Liver (tissue), 9 donors: Measurements from ENCODE around the gene NLRC5. TPM values are rescaled to one million over a fixed set of nuclear protein-coding genes. Genes with fewer than 3 reads are reported as not detected.

ENCODE experiments used
- DNase-seq: peaks from one replicate; pipeline ENCODE4 v3.0.0-alpha.2; 2017; ENCODE audit warnings: low spot score
- H3K27ac ChIP-seq, 2 donors: one replicate each; pipeline ENCODE4 v1.7.0; 2013; ENCODE audit warnings: inconsistent platforms in 2 of 2, low read length in 2 of 2, control low read depth in 1 of 2, low read depth in 1 of 2, mild to moderate bottlenecking in 1 of 2
- H3K27me3 ChIP-seq, 4 donors: one replicate each; pipeline versions ENCODE4 v1.6.1 to v1.7.0; 2013; ENCODE audit warnings: low read length in 3 of 4, inconsistent platforms in 1 of 4, mild to moderate bottlenecking in 1 of 4, moderate library complexity in 1 of 4; ENCODE audit not compliant: control insufficient read depth in 4 of 4, insufficient read depth in 4 of 4
- H3K36me3 ChIP-seq, 4 donors: one replicate each; pipeline versions ENCODE4 v1.6.1 to v1.7.0; 2013; ENCODE audit warnings: low read length in 3 of 4, mild to moderate bottlenecking in 3 of 4, low read depth in 1 of 4, moderate library complexity in 1 of 4; ENCODE audit not compliant: control insufficient read depth in 4 of 4, insufficient read depth in 3 of 4
- H3K4me1 ChIP-seq, 4 donors: one replicate each; pipeline versions ENCODE4 v1.6.1 to v1.7.0; 2013; ENCODE audit warnings: low read length in 3 of 4, mild to moderate bottlenecking in 3 of 4, moderate library complexity in 1 of 4; ENCODE audit not compliant: control insufficient read depth in 4 of 4, insufficient read depth in 4 of 4
- H3K4me3 ChIP-seq, 3 donors: one replicate each; pipeline versions ENCODE4 v1.6.1 to v1.7.0; 2013; ENCODE audit warnings: low read length in 3 of 3, control low read depth in 1 of 3, low read depth in 1 of 3, mild to moderate bottlenecking in 1 of 3
- H3K9ac ChIP-seq, 2 donors: one replicate each; pipeline ENCODE4 v1.7.0; 2013; ENCODE audit warnings: low read length in 2 of 2, mild to moderate bottlenecking in 2 of 2, moderate library complexity in 2 of 2, control low read depth in 1 of 2, low read depth in 1 of 2
- H3K9me3 ChIP-seq, 4 donors: one replicate each; pipeline versions ENCODE4 v1.6.1 to v1.7.0; 2013; ENCODE audit warnings: low read length in 3 of 4; ENCODE audit not compliant: control insufficient read depth in 4 of 4
- ATF3 ChIP-seq: IDR thresholded peaks from 2 replicates; pipeline ENCODE4 v1.6.1; 2016; ENCODE audit warnings: antibody characterized with exemption
- CTCF ChIP-seq: fragments of 150-350 bp; IDR thresholded peaks from 2 replicates; pipeline ENCODE4 v1.5.1; 2017; ENCODE audit warnings: improper control_type of control experiment, low read depth, low read length; ENCODE audit not compliant: missing input control
- EGR1 ChIP-seq, 2 donors: IDR thresholded peaks; 2 replicates each; pipeline ENCODE4 v1.6.1; 2016 to 2018; ENCODE audit warnings: antibody characterized with exemption in 2 of 2, low read depth in 2 of 2
- FOXA1 ChIP-seq: IDR thresholded peaks from 2 replicates; pipeline ENCODE4 v1.6.1; 2016; ENCODE audit warnings: antibody characterized with exemption
- GABPA ChIP-seq, 2 donors: IDR thresholded peaks in 1 of 2; conservative IDR thresholded peaks in 1 of 2; 2 replicates each; pipeline ENCODE4 v1.6.1; 2016; ENCODE audit warnings: antibody characterized with exemption in 2 of 2, mild to moderate bottlenecking in 1 of 2, moderate library complexity in 1 of 2
- HNF4A ChIP-seq, 2 donors: conservative IDR thresholded peaks; 2 replicates each; pipeline ENCODE4 v1.6.1; 2016; ENCODE audit warnings: antibody characterized with exemption in 2 of 2, mild to moderate bottlenecking in 2 of 2
- HNF4G ChIP-seq: IDR thresholded peaks from 2 replicates; pipeline ENCODE4 v1.6.1; 2016; ENCODE audit warnings: antibody characterized with exemption
- JUND ChIP-seq, 2 donors: IDR thresholded peaks; 2 replicates each; pipeline ENCODE4 v1.6.1; 2016; ENCODE audit warnings: antibody characterized with exemption in 2 of 2
- MAX ChIP-seq: IDR thresholded peaks from 2 replicates; pipeline ENCODE4 v1.6.1; 2016; ENCODE audit warnings: antibody characterized with exemption
- NR2F2 ChIP-seq: IDR thresholded peaks from 2 replicates; pipeline ENCODE4 v1.6.1; 2016; ENCODE audit warnings: antibody characterized with exemption
- RAD21 ChIP-seq, 2 donors: IDR thresholded peaks; 2 replicates each; pipeline ENCODE4 v1.6.1; 2016; ENCODE audit warnings: antibody characterized with exemption in 2 of 2, mild to moderate bottlenecking in 2 of 2
- REST ChIP-seq: IDR thresholded peaks from 2 replicates; pipeline ENCODE4 v1.6.1; 2016; ENCODE audit warnings: antibody characterized with exemption, mild to moderate bottlenecking
- RXRA ChIP-seq, 2 donors: IDR thresholded peaks; 2 replicates each; pipeline ENCODE4 v1.6.1; 2017 to 2018; ENCODE audit warnings: antibody characterized with exemption in 2 of 2, mild to moderate bottlenecking in 1 of 2
- SP1 ChIP-seq: IDR thresholded peaks from 2 replicates; pipeline ENCODE4 v1.6.1; 2018; ENCODE audit warnings: antibody characterized with exemption, mild to moderate bottlenecking
- TAF1 ChIP-seq: conservative IDR thresholded peaks from 2 replicates; pipeline ENCODE4 v1.6.1; 2016; ENCODE audit warnings: antibody characterized with exemption, mild to moderate bottlenecking
- YY1 ChIP-seq: IDR thresholded peaks from 2 replicates; pipeline ENCODE4 v1.6.1; 2016; ENCODE audit warnings: antibody characterized with exemption, mild to moderate bottlenecking
- ZBTB33 ChIP-seq: IDR thresholded peaks from 2 replicates; pipeline ENCODE4 v1.6.1; 2016; ENCODE audit warnings: antibody characterized with exemption
- WGBS: extraction: QIAGEN DNeasy Blood & Tissue Kit; methylation state at CpG from one replicate; pipeline ENCODE4 v1.1.7; 2013; 5-methylcytosine and 5-hydroxymethylcytosine counted together
- polyA plus RNA-seq, 2 donors: library from polyadenylated mRNA; stranded (reverse) in 1 of 2; unstranded in 1 of 2; fragments of 200-250 nt in 1 of 2; fragments of >200 nt in 1 of 2; fragmentation: Nextera tagmentation in 1 of 2; extraction: Ambion mirVana in 1 of 2; gene quantifications; one replicate each; pipeline versions ENCODE4 v1.2.1 to v1.2.3, GENCODE V29; 2013 to 2015
- total RNA-seq, 2 donors: library from RNA; depleted of rRNA; stranded (reverse); fragments of >200 nt; gene quantifications; one replicate each; pipeline ENCODE4 v1.2.3, GENCODE V29; 2014
- donor health status: healthy.
- donor health status: healthy.
- donor health status: healthy.
- donor health status: healthy.
- donor health status: healthy.

The NLRC5 gene
- total and polyA plus RNA-seq, 4 donors = 4.7 to 23.3 (median 8.8) TPM

GRCh38 chr16:57027067-57027466, 37.7 kb downstream of the NLRC5 start:
- H3K27ac ChIP-seq = no peak overlapping the region
- over 99% methylated on average over 2 of the region's 2 CpGs for WGBS
- H3K36me3 ChIP-seq = peaks cover 0 to 2% (median 0%) of the 10 kb centered on the region in 4 donors

More at GRCh38 chr16:57027067-57027466, 37.7 kb downstream of the NLRC5 start:
- Histone ChIP-seq H3K9ac (no peak overlapping the region), H3K4me3 (no peak overlapping the region), H3K9me3 (no peaks in the 10 kb centered on the region), H3K27me3 (no peaks in the 10 kb centered on the region), H3K4me1 (no peaks in the 10 kb centered on the region)
- TF ChIP-seq REST (no peak), HNF4G (no peak), ZBTB33 (no peak), GABPA (IDR thresholded peaks at IDR 0.05 in 1 of 2, conservative IDR thresholded peaks at IDR 0.05 in 1 of 2) (no peak), RAD21 (IDR thresholded peaks at IDR 0.05) (no peak), MAX (no peak), NR2F2 (no peak), ATF3 (no peak), YY1 (no peak), HNF4A (conservative IDR thresholded peaks at IDR 0.05) (no peak), FOXA1 (no peak), SP1 (no peak), JUND (IDR thresholded peaks at IDR 0.05) (no peak), EGR1 (IDR thresholded peaks at IDR 0.05; ENCODE audit: low read depth in 2 of 2) (no peak), TAF1 (no peak), CTCF (no peak), RXRA (IDR thresholded peaks at IDR 0.05) (no peak)
- no peak for DNase-seq
